Suppressor macrophage treated with lipopolysaccharide for 1 hour (primary cell): Measurements from ENCODE around the gene RRBP1.

Experiments used
- DNase-seq, 3 donors: peaks; one replicate each; pipeline ENCODE4 v3.0.0-alpha.2; 2020 to 2022

RRBP1 gene

DNA sequence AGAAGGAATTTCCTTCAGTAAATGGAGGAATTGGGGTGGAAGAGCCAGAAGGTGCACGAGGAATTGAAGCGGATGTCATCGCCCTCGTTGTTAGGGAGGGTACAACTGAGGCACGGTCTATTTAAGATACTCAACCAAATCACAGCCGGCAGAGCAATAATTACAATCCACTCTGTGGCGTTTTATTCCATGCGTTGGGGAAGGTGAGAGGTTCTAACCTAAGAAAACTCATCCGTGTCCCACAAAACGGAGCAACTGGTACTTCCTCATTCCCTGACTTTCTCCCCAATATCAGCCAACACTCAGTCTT lies 802 bp upstream of the RRBP1 start:
- DNase-seq, result no peak

DNA sequence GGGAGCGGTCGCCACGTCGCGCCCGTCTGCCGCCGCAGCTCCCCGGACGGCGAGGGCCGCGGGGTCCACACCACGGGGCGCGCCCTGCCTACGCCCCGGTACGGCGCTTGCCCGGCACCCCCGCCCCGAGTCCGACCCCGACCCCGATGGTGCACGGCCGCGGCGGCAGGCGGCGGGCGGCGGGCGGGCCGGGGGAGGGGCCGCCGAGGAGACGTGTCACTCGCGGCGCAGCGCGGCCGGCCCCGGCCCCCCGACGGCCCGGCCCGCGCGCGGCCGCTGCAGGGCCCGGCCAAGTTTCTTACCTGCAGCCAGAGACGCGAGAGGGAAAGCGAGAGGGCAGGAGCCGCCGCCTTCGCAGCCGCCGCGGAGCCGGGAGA lies 328 bp downstream of the RRBP1 start:
- peak in 1 of 3 donors; percentile 65 for DNase-seq

DNA sequence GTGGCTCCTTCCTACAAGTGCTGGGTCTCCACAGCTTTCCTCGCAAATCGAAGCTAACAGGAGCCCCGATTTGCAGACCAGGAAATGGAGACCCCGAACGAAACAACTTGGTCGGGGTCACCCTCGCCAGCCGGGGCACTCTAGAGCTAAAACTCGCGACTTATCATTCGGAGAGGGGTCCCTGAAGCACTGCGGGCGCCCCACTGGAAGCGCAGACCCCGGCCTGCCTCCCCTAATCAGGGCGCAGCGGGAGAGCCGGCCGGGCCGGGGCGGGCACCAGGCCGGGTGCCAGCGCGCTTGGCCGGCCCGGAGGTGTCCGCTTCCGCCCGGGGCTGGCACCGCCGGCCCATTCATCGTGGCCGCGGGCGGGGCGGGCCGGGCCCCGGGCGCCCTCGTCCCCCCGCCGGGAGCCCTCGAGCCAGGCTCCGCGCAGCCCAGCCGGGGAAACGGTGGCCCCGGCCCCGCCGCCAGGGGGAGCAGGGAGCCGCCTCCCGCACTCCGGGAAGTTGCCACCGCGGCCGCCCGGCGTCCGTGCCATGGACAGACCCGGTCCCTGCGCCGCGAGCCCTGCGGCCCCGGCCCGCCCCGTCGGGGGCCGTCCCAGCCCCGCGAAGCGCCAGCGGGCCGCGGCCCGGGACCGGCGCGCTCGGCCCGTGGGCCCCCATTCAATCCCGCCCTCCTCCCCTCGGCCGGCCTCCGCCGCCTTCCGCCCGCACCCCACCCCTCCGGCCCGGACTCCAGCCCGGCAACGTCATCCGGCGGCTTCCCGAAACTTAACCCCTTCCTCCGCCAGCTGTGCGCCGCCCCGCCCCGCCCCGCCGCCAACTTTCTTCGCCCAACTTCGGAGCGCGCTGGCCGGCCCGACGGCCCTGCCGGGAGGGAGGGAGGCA lies 961 bp downstream of the RRBP1 start:
- peak; percentile 85 to 96 (median 92) for DNase-seq

GRCh38 chr20:17679941-17680835 lies 1.9 kb downstream of the RRBP1 start:
- DNase-seq, result peak; percentile 86 to 91 (median 89)

DNA sequence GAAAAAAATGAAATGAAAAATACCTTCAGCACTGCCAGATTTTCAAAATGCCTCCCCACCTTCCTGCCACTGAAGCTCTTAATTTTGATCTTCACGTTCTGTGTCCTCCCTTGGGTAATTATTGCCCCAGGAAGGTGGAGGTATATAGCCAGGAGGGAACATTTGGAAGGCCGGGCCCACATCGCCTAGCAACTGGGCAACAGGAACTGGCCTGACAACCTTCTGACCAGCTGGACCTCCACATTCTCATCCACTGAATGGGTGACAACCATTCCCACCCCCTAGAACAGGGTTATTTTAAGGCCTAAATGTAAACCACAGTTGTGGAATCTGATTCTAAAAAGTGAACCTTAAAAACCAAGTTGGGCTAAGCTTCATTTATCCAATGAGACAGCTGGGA lies 3.2 kb downstream of the RRBP1 start:
- no peak for DNase-seq

DNA sequence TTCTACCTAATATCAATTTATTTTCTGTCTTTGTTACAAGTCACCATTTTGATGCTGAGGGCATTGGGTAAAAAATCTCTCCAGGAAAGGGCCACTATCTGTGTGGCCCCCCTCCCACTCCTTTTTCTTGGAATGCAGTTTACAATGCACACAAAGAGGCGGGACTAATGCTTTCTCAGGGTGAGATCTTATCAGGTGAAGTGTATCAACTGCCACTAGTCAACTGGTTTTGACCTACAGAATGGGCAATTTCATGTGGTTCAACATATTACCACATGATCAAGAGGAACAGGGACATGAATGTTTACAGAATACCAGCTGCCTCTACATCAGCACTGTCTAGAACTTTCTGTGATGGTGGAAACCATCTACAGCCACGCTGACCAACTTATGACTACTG lies 3.7 kb downstream of the RRBP1 start:
- no peak for DNase-seq

DNA sequence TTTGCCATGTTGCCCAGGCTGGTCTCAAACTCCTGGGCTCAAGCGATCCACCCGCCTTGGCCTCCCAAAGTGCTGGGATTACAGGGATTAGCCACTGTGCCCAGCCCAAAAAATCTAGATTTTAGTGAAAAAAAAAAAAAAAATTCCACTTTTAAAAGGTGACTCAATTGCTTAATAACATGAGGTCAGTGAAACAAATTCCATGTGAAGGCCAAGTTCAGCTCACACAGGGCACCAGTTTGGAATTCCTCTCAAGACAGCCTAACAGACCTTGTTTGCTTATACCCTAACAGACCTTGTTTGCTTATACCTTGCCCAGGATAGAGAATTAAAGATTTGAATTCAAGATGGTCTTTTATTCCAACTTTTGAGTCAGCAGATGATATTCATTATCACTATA lies 5.1 kb downstream of the RRBP1 start:
- no peak for DNase-seq

- no peak for DNase-seq
Observed at GRCh38 chr20:17676378-17676759, 5.7 kb downstream of the RRBP1 start.

DNA sequence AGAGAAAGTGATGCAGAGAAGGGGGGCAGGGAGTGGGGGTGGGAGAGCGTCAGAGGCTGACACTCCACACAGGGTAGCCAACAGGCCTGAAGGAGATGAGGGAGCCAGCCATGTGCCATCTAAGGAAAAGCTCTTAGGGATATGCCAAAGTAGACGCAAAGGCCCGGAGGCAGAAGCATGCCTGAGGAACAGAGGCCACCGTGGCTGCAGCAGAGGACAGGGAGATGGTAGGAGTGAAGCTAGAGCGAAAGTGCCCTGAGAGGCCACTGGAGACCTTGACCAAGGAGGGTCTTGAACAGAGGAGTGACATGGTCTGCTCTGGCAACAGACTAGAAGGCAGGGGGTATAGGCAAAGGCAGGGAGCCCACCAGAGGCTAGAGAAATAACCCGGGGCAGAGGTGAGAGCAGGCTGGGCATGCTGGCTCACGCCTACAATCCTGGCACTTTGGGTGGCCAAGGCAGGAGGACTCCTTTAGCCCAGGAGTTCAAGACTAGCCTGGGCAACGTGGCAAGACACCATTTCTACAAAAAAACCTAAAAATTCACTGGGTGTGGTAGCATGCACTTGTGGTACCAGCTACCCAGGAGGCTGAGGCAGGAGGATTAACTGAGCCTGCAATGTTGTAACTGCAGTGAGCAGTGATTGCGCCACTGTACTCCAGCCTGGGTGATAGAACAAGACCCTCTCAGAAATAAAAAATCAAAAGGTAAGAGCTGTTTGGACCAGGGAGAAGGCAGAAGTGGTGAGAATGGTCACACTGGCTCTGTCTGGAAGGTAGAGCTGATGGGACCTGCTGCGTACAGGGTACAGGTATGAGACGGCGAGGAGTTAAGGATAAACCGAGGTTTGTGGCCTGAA lies 6.3 kb downstream of the RRBP1 start:
- DNase-seq, result no peak

GRCh38 chr20:17674722-17675518 lies 7.1 kb downstream of the RRBP1 start:
- no peak for DNase-seq

DNA sequence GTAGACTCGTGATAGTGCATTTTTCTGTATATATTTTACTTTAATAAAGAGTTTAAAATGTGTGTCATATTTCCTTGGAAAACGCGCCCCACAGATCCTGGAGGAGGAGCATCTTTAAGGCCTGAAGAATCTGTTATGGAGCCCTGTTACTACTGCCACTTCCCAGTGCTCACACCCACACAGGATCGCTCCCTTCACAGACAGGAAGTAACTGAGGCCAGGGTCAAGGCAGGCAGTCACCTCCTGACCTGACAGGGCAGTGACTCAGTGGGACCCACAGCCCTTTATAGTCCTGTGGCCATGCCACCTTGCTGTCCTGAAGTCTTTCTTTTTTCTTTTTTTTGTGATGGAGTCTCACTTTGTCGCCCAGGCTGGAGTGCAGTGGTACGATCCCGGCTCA lies 9.0 kb downstream of the RRBP1 start:
- peak; percentile 46 to 60 (median 47) for DNase-seq

DNA sequence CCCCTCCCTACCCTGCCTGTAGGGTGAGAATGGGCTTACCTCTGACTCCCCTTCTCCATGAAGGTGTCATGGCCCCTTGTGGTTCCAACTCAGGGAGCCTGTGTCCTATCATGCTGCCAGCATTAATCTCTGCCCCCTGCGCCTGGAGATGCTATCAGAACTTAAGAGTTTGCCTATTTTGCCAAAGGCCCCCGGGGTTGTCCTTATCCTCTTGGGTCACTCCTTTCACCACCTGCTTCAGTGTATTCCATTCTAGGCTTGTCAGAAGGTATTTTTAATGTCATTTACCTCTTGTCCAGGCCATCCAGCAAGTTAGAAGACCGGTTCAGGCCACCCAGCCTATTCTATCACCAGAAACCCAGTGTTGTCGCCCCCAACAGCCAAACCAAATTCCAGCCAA lies 10.5 kb downstream of the RRBP1 start:
- no peak for DNase-seq

DNA sequence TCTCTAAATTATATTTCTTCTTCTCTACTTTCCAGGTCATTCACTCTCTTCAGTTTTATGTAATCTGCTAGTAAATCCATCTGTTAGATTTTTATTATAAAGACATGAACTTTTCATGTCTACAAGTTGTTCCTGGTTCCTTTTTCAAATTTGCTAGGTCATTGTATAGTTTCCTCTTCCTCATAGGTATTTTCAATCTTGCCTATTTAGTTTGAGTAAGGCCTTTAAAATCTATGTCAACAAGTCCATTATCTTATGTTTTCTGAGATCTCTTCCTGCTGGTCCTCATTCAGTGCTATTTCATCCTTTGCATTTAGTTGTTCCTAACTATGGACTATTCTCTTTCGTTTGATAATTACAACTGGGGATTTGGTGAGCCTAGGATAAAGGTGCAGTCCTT lies 11.0 kb downstream of the RRBP1 start:
- peak in 2 of 3 donors; percentile 23 to 35 for DNase-seq

- DNase-seq, result no peak
Observed at GRCh38 chr20:17669306-17669931, 12.6 kb downstream of the RRBP1 start.

DNA sequence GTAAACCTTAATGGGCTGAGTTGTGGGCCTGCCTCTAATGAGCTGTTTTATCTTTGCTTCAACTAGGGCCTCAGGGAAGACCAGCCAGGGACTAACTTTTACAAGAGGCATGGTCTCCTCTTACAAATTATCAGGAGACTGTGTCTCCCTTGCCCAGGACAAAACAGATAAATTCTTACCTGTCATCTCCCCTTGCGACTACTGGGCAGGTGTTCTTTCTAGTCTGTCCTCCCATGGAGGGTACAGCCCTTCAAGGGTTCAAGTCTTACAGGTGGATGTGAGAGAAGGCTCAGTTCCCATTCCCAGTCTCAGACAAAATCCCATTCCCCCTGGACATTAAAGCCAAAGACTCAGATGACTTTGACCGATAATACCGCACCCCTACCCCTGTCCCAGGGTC lies 13.6 kb downstream of the RRBP1 start:
- no peak for DNase-seq

GRCh38 chr20:17667445-17667844 lies 14.6 kb downstream of the RRBP1 start:
- DNase-seq, result no peak

GRCh38 chr20:17666481-17666880 lies 15.6 kb downstream of the RRBP1 start:
- no peak for DNase-seq

GRCh38 chr20:17665756-17666155 lies 16.3 kb downstream of the RRBP1 start:
- no peak for DNase-seq

- no peak for DNase-seq
Observed at GRCh38 chr20:17664025-17664633, 17.9 kb downstream of the RRBP1 start.

GRCh38 chr20:17663486-17663885 lies 18.6 kb downstream of the RRBP1 start:
- DNase-seq, result no peak

DNA sequence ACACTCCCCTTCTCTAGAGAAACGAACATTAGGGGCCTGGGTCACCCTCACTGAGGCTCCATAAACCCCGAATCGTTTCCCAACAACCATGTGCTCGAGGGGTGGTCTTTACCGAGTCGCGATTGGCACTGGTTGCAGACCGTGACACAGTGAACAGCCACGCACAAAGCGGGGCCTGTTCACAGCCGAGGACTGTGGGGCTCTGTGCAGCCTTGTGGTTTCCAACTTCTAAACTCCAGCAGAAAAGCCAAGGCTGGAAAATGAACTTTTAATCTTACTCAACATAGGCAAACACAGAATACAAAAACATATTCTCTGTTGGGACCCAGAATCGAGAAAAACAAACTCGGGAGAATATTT lies 19.0 kb downstream of the RRBP1 start:
- DNase-seq, result no peak
